ENCODE measurements around the gene CFAP68.
"Not testable (repeated sequence)": the region's sequence is repeated elsewhere in the genome, so short reads cannot be mapped to it uniquely, and the experiment has no call there.

Gene CFAP68

GRCh38 chr11:111870886-111871692 is 8.3 kb upstream of the CFAP68 start, which contains the start of gene ALG9:
ALG9 (minus strand) TSS chr11:111871581; CDS start chr11:111871482, 99 bp downstream.
- peak; percentile 64 for DNase-seq

GRCh38 chr11:111871693-111872161 is 7.6 kb upstream of the CFAP68 start:
- DNase-seq, result no peak

- peak; percentile 44 for DNase-seq
Observed at GRCh38 chr11:111878385-111878848, 924 bp upstream of the CFAP68 start.

- DNase-seq, result no peak
Observed at GRCh38 chr11:111879637-111879960, 258 bp downstream of the CFAP68 start.

GRCh38 chr11:111882202-111882601 is 2.9 kb downstream of the CFAP68 start:
- no peak for DNase-seq

- DNase-seq, result not testable (repeated sequence)
Observed at GRCh38 chr11:111885053-111885452, 5.7 kb downstream of the CFAP68 start.

GRCh38 chr11:111886032-111886431 is 6.7 kb downstream of the CFAP68 start:
- DNase-seq, result no peak

GRCh38 chr11:111886844-111887243 is 7.5 kb downstream of the CFAP68 start:
- DNase-seq, result no peak

- no peak for DNase-seq
Observed at GRCh38 chr11:111905411-111905810, 26.1 kb downstream of the CFAP68 start.

GRCh38 chr11:111906680-111907079 is 27.3 kb downstream of the CFAP68 start:
- no peak for DNase-seq

GRCh38 chr11:111908639-111909305 is 29.4 kb downstream of the CFAP68 start:
- DNase-seq, result no peak

- no peak for DNase-seq
Observed at GRCh38 chr11:111909378-111909777, 30.0 kb downstream of the CFAP68 start.

GRCh38 chr11:111910676-111911562 is 31.6 kb downstream of the CFAP68 start:
- DNase-seq, result no peak

- peak; percentile 87 for DNase-seq
Observed at GRCh38 chr11:111911563-111912401, 32.4 kb downstream of the CFAP68 start, which contains the start of gene CRYAB. CRYAB (minus strand) TSS chr11:111911770; CDS start chr11:111911724, 46 bp downstream.

GRCh38 chr11:111912535-111912934 is 33.2 kb downstream of the CFAP68 start, which contains the start of gene HSPB2:
HSPB2 (plus strand) TSS chr11:111912734; CDS start chr11:111912830, 96 bp downstream.
- no peak for DNase-seq

- DNase-seq, result no peak
Observed at GRCh38 chr11:111913031-111913861, 33.9 kb downstream of the CFAP68 start.

- peak; percentile 46 for DNase-seq
Observed at GRCh38 chr11:111913997-111914396, 34.7 kb downstream of the CFAP68 start.

- no peak for DNase-seq
Observed at GRCh38 chr11:111916768-111917167, 37.4 kb downstream of the CFAP68 start.

- DNase-seq, result no peak
Observed at GRCh38 chr11:111917312-111917711, 38.0 kb downstream of the CFAP68 start.

- DNase-seq, result no peak
Observed at GRCh38 chr11:111917788-111918187, 38.4 kb downstream of the CFAP68 start.

All from kidney glomerular epithelial cell (primary cell).